IPS-NIHi11 (cell line): ENCODE data around the gene STPG1.
A peak's percentile ranks its signal among the peaks of the same experiment; 100 is the strongest.

Experiments
- DNase-seq: peaks from one replicate; pipeline ENCODE4 v3.0.0; 2012; ENCODE audit warnings: mixed read lengths, low spot score

The STPG1 gene

DNA sequence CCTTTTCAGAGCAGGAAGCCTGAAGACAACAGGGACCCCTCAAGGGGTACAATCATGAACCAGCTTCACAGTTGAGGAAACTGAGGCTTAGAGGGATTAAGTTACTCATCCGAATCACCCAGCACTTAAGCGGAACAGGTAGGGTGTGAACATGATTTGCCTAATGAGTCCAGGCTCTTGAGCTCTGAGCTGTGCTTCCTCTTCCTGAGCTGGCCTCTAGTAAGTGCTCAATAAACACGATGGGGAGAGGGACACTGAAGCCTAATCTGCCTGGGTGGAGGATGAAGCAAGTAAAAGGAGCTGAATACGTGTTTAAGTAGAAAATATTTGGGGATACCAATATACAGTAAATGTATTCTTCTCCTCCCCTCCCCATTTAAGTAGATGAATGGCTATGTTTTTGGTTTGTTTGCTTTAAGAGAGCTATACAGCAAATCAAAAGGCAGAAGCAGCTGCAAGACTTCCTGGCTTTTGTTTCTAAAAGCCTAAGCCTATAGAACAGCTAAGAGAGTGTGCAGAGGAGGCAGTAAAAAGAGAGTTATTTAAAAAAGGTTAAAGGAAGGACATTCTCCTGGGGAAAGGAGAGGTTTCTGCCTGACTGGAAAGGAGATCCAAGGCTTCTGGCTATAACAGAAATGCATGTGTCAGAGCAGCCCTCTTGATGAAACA is 20.5 kb downstream of the STPG1 start:
- no peak for DNase-seq

DNA sequence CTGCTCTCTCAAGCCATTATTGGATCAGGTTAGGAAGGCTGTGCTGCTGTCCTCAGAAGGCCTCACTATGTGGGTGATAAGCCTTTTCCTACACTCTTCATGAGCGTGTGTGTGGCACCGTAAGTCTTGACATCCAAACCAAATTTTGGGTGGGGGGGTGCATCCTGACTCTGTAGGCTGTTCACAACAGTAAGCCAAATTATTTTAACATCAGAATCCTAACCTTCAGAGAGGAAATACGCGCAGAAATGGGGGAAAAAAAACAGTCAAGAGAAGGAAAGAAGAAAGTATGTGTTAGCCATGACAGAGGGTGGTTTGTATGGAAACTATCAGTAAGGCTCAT is 21.0 kb downstream of the STPG1 start:
- no peak for DNase-seq

DNA sequence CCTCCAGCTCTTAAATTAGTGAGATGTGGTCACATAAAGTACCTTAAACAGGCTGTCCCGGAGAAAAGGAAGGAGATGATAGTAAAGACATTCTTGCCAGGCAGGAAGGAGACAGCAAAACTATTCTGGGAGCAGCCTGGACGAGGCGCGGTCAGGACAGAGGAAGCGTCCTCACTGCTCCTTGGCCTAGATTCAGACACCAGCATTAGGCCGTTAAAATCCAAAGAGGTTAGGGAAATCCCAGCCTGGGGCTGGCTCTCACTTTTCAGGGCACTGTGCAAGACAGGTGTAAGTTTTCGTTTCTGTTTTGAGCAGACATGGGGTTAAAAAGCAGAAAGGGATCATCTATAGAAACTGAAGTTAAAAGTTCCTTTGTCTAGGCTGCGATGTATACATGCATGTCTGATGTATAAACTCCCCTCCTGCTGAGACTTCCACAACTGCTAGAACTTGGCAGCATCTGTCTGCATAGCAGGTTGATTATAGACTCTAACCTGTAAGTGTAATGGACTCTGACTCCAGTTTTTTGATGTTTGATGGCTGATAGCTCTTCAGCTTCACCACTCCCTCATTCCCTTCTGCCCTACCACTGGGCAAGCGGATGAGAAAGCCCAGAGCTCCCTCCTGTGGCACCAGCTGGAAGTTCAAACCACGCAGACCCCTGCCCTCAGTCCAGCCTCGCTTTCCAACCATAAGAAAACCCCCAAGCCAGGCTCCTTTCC is 21.5 kb downstream of the STPG1 start:
- DNase-seq = peak; percentile 76

DNA sequence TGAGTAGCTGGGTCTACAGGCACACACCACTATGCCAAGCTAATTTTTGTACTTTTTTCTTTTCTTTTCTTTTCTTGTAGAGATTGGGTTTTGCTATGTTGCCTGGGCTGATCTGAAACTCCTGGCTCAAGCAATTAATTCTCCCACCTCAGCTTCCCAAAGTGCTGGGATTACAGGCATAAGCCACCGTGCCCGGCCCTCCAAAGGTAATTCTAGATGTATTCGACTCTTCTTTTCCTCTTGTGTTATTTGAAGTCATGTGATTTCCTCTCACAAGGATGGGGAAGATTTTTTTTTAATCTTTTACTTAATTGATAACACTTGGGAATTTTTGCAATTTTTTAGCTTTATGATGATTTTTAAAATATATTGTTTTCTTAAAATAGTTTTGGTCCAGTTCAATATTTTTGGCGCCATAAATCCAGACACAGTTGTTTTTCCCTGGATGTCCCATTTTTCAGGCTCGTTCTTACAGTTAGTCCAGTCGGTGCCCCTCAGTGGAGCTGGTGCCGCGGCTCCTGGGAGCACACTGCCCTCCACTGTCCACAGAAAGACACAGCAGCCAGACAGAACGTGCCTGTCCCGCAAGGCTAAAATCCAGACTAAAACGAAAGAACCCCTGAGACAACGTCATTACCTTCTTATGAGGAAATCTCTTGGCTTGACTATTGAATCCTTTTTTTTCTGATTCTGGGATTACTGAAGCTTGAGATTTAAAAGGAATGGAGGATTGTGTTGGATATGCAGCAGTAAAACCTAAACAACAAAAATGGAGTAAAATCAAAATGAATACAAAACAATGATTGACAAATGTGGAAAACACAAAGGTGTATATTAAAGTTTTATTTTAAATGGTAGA is 22.4 kb downstream of the STPG1 start:
- DNase-seq = peak; percentile 78

DNA sequence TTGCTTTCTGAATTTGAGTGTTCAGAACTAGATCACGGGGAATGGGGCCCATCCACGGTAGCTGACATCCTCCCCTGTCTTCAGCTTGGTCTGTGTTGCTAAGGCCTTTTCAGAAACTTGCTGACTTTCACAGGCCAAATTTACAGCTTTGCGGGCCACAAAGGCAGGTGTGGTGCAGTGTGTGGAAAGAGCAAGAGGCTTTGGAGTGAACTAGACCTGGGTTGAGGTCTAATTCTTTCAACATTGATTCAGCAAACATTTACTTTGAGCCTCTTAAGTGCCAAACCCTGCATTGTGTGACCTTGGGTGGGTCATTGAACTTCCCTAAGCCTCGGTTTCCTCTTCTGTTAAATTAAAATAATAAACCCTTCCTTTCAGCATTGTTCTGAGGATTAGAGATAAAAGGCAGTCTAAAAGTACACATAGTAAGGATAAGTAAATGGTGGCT is 24.3 kb downstream of the STPG1 start:
- DNase-seq = no peak

DNA sequence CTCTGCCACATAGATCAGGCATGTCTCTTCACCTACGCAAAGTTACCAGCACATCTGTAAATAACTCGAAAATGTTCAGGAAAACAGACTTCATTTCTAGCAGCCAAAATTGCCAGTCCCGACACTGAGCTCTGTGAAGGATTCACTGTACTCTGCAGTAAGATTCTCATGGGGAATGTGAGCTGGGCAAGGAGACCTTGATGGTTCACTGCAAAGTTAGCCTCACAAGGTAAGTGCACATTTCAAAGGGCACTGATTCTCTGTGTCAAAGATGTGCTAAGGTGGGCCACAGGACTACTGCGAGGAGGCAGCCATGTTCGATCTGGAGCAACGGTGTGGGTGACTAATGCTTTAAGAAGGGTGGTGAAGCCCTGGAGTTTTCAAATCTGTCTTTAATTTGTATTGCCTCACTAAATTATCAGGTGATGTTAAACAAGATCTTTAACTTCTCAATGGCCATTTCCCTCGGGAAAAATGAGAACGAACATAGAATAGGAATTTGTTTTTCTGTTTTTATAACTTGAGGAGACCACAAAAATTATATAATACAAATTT is 25.2 kb downstream of the STPG1 start:
- no peak for DNase-seq

DNA sequence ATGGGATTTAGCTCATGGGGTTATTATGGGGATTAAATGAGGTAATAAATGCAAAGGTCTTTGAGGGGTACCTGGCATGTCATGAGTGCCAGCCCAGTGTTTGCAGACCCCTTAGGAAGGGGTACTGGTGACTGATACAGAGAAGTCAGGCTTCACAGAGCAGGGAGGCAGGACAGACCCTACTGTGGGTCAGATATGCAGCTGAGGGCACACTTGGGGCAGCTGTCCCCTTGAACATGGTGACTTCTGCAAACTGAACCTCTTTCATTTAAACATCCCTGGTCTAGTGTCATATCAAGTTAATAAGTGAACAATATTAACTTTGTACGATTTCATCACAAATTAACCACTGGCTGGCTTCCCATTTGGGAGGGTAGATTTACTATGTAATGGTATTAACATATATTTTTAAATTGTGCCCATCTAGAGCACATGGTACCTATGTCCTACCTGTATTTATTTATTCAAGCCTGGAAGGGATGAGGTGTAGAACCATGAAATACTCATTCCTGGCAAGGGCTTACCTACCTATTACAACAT is 25.9 kb downstream of the STPG1 start:
- no peak for DNase-seq

DNA sequence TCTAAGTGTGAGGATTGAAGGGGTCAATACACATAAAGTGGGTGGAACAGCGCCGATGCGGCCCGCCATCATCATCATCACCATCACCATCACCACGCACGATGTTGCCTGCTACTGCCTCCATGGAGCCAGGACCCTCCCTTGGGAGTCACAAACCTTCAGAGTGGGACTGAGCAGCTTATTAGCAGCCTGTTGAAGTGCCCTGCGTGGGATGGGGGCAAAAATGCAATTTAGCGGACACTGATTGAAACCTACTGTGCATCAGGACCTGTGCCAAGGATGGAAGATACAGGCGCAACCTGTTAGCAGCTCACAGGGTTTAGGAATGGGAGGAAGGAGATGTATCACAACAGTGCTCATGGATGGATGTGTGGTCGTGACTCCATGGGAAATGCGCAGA is 26.7 kb downstream of the STPG1 start:
- no peak for DNase-seq

DNA sequence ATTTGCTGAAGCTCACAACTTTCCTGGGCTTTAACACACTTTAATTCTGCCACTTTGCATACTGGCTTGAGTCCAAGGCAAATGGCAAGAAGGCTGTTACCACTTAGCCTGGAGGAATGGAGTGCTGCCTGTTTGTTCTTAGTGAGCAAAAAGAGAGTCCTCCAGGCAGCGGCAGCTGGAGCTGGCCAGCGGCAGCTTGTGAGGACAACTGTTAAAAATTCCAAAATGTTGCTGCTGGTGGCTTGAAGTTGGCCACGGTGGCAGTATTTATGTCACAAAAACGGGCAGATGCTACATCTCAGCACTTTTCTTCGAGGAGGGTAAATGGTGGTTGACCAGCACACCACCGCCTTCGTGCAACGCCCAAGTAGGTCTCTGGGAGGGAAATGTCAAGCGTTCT is 27.3 kb downstream of the STPG1 start:
- no peak for DNase-seq

DNA sequence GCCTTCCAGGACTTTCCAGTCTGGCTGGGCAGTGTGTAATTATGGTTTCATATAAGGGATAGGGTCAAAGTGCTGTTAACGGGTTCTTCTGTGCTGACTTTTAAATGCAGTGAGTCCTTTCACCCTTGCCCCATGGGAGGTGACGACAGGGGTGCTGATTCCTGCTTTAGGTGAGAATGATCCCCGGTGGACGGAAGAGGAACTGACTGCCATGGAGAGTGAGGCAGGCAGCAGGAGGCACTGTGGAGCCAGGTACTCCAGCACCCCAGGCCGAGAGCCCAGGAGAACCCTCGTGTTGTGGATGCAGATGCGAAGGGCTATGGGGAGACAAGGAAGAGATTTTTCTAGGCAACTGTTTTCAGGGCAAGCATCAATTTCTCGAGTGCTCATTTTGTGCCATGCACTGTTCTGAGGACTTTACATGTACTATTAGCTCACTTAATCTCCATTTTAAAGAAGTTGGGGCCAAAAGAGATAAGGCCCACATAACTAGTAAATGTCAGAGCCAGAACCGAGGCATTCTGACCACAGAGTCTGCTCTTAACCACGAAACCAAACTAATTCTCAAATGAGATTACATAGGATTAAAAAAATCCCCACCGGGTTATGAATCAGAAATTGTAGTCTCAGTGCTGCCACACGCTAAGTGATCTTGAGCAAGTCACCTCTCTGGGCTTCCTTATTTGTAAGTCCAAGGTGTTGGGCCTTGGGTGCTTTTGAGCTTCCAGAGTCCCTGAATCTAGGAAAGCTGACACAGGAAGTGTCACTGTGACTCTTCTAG is 28.2 kb downstream of the STPG1 start:
- DNase-seq = peak; percentile 67

DNA sequence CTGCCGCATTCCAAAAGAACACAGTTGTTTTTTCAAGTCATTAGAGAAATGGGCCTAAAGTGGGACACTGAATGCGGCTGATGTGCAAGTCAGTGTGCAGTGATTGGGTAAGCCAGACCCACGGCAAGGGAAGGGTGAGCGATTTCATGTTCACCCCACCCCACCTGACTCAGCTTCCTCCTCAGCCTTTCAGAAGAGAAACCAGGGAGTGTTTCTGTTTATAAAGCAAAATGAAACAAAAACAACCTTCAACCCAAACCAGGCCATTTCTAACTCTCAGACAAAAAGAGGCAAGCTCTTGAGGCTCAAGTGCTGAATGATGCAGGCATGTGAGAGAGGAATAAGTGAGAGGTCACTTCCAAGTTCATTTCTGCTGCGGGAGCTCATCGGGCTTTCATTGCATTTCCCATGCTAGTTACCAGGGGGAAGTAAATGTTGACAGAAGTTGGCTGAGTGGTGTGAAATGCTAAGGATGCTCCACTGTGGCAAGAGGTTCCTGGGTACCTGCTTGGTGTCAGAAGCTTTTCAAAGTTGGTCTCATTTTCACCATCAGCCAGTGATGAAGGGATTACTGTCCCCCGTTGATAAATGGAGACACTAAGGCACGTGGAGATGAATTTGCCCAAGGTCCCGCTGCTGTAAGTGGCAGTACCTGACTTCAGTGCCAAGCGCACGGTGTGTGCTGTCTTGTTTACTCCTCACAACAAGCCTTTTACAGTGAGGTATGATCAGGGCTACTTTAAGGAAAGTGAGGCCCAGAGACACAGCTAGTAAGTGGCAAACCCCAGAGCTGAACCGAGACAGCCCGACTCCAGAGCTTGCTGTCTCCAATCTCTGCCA is 29.1 kb downstream of the STPG1 start:
- no peak for DNase-seq

DNA sequence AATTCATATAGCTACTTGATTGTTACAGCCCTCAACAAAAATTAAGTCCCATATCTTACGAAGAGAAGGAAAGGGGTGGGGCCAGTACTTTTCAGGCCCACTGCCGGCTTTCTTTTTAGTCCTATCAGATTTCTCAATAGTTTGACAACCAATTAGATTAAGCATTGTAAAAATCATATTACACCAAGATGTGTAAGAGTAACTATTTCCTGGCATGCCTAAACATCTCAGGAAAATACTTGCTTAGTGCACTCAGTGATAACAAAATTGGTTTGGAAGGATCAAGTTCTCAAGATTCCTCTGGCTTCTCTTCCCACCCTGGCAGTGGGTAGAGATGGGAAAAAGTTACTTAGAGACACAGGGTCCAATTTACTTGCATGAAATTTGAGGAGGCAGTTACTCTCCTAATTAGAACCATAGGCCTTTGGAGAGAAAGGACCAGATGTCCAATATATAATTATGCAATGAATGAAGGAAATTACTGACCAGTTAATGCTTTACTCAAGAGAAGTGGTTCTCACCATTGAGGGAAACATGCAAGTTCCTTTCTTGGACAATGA is 30.1 kb downstream of the STPG1 start:
- no peak for DNase-seq

DNA sequence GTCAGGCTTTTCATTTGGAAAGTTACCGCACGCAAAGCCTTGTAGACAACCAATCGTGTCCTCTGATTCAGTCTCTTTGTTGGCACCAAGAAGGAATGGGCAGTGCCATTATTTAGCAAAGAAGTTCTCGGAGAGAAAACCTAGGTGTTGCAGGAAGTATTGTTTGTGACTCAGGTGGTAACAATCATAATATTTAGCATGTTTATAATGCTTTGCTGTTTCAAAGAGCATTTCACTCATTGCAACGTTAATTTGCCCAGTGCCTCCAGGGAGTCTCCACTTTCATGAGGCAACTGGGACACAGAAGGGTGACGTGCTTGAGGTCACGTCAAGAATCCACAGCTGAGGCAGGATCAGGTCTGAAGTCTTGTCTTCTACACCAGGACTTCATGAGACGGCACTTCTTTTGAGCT is 31.4 kb downstream of the STPG1 start:
- no peak for DNase-seq

DNA sequence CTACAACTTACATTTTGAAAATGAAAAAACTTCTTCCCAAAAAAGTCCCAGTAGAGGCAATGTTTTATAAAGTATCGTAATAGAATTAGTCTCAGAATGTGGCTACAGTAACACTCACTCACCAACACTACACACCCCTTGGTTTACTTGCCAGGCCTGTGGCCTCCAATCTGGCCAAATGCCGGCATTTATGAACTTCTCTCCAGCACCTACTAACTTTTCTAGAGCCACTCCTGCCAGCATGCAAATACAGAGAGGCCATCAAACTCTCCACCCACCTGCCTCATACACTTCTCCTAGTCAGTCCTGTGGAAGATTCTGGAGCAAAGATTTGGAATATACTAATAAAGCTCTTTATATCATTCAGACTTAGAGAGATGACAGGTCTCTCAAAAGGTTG is 32.3 kb downstream of the STPG1 start:
- DNase-seq = no peak

DNA sequence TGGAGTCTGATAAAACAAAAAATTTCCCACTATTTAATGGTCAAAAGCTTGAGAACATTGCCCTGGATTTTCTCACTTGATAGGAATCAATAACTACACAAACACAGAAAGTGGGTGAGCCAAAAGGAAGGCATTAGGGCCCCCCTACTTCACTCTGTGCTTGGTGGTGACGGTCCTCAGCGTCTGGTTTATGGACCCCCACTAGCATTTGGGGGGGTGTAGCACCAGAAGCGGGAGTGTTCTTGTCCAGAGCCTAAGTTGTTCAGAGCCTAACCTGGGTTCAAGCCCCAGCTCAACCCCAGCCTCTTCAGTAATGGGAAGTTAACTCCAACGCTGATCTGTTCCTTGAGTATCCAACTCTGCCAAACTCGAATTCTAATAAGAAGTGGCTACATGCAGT is 33.1 kb downstream of the STPG1 start:
- no peak for DNase-seq

DNA sequence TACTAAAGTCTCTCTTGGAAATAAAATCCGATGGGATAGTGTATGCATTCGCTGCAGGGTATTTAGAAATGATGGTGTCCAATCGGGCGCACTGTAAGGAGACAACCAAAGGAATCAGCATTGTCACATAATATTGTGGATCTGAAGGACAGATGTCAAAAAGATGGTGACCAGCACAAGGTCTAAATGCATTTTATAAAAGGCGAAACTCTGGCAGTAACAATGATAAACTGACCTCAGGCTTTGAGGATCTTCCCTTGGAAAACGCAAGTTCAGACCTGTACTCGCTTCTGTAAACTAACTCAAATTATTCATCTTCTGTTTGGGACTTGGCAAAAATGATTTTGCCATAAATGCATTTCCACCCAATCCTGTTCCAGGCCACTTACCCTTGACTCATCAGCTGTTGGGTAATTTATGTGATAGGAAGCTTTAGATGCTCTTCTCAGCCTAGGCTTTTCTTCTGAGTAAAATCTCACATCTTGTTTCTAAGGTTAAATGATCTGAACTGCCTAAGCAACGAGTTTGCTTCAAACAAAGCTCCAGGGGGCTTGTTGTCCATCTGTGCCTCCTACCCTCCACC is 33.8 kb downstream of the STPG1 start:
- DNase-seq = no peak

DNA sequence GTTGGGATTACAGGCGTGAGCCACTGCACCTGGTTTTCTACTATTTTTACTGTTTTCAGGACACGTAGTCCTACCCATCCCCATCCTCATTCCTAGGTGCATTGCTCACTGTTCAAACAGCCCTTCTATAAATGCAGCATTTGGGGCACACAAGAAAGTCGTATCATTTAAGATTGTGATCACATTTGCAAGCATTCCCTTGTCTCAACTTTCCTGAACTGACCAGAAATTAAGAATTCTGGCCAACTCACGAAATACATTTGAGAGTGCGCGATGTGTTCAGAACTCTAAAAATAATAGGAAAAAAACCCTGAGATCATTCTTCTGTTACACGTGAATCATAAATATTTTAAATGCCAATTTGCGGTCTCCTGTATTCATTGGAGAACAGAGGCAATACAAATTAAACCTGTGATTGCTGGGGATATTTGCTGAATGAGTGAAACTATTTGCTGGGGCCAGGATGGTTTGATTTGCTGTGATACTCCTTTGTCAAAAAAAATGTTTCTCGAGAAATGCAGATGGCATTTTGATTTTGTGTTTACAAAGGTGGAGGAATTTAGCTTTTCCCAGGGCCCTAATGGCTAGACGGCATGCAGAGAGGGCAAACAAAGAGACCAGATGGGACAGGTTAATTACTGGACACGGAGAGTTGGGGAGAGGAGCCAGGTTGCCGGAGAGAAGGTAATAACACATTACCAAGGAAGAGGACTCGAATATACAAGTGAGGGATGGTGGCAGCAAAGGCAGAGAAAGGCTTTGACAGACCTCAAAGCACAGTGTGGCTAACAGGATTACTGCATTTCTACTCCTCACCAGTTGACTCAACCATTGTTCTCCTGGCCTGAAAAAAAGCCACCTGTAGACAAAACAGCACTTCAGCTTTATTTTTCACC is 38.4 kb downstream of the STPG1 start:
- peak; percentile 51 for DNase-seq

DNA sequence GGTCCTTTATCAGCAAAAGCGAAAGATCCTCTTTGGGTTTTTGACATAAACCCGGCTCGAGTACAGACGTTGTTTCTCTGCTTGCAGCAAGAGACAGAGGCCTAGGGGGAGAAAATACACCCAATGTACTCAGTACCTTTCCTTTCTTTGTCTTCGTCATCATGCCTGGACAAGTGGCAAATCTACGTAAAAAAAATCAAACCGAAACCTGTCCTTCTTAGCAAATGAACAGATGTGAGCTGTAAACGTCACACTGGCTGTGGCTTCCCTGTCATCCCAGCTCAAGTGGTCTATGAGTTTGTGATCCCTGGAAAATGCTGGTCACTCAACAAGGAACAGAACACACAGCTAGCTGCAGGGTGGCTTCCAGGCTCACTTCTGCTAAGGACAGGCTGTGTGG is 39.9 kb downstream of the STPG1 start:
- no peak for DNase-seq

DNA sequence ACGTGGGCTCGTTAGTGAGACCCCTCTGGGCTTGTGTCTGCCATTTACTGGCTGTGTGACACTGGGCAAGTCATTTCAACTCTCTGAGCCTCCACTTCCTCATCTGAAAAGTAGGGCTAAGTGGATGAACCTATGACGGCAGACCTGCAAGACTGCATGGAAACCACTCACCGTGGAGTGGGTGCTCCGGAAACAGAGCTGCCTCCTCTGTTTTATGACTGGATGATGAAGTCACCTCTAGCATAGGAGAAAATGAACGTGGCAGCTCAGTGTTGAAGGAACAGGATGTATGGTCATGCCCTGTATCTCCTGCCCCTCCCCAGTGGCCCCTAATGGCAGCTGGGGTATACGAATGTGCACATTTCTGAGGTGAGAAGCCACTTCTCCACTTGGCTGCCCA is 40.5 kb downstream of the STPG1 start:
- no peak for DNase-seq
